ENCODE results near the gene BCL7B. TPM values are rescaled to one million over a fixed set of nuclear protein-coding genes. Genes with fewer than 3 reads are reported as not detected.
"Not testable (repeated sequence)": the region's sequence is repeated elsewhere in the genome, so short reads cannot be mapped to it uniquely, and the experiment has no call there.

The BCL7B gene
- total RNA-seq, 1 donor from 2014 or later, result 11.6 TPM

- DNase-seq (ENCODE audit: low spot score), result no peak
These were observed 60.9 kb downstream of the BCL7B start for GRCh38 chr7:73496626-73497025.

- not testable (repeated sequence) for DNase-seq (ENCODE audit: low spot score)
These were observed 62.0 kb downstream of the BCL7B start for GRCh38 chr7:73495507-73495906.

GRCh38 chr7:73489976-73490375 lies 67.5 kb downstream of the BCL7B start:
- DNase-seq (ENCODE audit: low spot score), result no peak

DNA sequence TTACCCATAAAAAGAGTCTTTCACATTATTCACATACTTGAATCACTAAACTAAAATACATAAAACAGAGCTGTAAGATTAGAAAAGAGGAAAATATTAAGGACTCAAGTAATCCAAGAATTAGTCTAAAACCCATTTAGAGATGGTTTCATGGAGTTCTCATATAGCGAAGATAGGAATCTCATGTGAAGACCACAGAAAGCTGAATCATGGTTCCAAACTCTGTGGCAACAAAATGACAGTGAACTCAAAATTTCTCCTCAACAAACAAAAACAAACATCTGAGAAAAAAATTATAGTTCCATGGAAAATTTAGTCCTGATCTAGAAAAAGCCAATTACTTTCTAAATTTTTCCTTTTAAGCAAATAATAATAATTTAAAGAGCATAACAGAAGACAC lies 70.0 kb downstream of the BCL7B start:
- DNase-seq (ENCODE audit: low spot score), result no peak

Other genes with a start within 250 kb of the BCL7B start
- gene NSUN5, start 248.9 kb downstream of the BCL7B start, total RNA-seq (ENCODE audit: insufficient read depth, low replicate concordance), result 7.2 TPM
- 0.48 TPM for gene TRIM50, start 229.6 kb downstream of the BCL7B start, total RNA-seq (ENCODE audit: insufficient read depth, low replicate concordance)
- gene FKBP6, start 229.5 kb downstream of the BCL7B start, total RNA-seq (ENCODE audit: insufficient read depth, low replicate concordance), result 0.72 TPM
- gene FZD9, start 123.9 kb downstream of the BCL7B start, total RNA-seq (ENCODE audit: insufficient read depth, low replicate concordance), result not detected
- gene BAZ1B, start 35.4 kb downstream of the BCL7B start, total RNA-seq (ENCODE audit: insufficient read depth, low replicate concordance), result 57.8 TPM
- 19.7 TPM for gene TBL2, start 20.9 kb upstream of the BCL7B start, total RNA-seq (ENCODE audit: insufficient read depth, low replicate concordance)
- 1.7 TPM for gene MLXIPL, start 66.8 kb upstream of the BCL7B start, total RNA-seq (ENCODE audit: insufficient read depth, low replicate concordance)
- gene VPS37D, start 110.1 kb upstream of the BCL7B start, total RNA-seq (ENCODE audit: insufficient read depth, low replicate concordance), result 10.1 TPM
- 0.96 TPM for gene DNAJC30, start 125.8 kb upstream of the BCL7B start, total RNA-seq (ENCODE audit: insufficient read depth, low replicate concordance)
- gene BUD23, start 125.9 kb upstream of the BCL7B start, total RNA-seq (ENCODE audit: insufficient read depth, low replicate concordance), result 47.4 TPM
- 24.6 TPM for gene STX1A, start 162.0 kb upstream of the BCL7B start, total RNA-seq (ENCODE audit: insufficient read depth, low replicate concordance)
- gene ABHD11, start 181.1 kb upstream of the BCL7B start, total RNA-seq (ENCODE audit: insufficient read depth, low replicate concordance), result 2.2 TPM
- gene CLDN3, start 212.6 kb upstream of the BCL7B start, total RNA-seq (ENCODE audit: insufficient read depth, low replicate concordance), result 0.72 TPM